SK-N-SH (cell line): Measurements from ENCODE around the gene NDEL1. TPM values are rescaled to one million over a fixed set of nuclear protein-coding genes. Genes with fewer than 3 reads are reported as not detected.

Source experiments
- CTCF ChIA-PET: fragments of 300-600, 350-600 bp; formaldehyde crosslinking; extraction: SDS; loops from one replicate; lab custom pipeline; 2021; lab: Yijun Ruan, JAX
- POLR2A ChIA-PET: fragments of 350-600 bp; sonication (Branson Sonifier 250); formaldehyde crosslinking; extraction: SDS; loops from one replicate; lab custom pipeline; 2020; ENCODE audit warnings: antibody characterized with exemption, inconsistent platforms; lab: Yijun Ruan, JAX
- DNase-seq: peaks from one replicate; pipeline ENCODE4 v3.0.0; 2012
- H2AFZ ChIP-seq: fragments of 200-600 bp; sonication (generic); 2 replicates; pipeline ENCODE4 v1.8.1; 2016; ENCODE audit warnings: antibody characterized with exemption, mild to moderate bottlenecking, low read depth
- H3F3A ChIP-seq: fragments of 200-600 bp; sonication (generic); replicated peaks from 2 replicates; pipeline ENCODE3; 2016; ENCODE audit warnings: antibody characterized with exemption, mild to moderate bottlenecking; ENCODE audit not compliant: insufficient read depth
- H3K27ac ChIP-seq, 2 experiments: fragments of 200-500 bp in 1 of 2; fragments of 200-600 bp in 1 of 2; sonication (Bioruptor generic) in 1 of 2; sonication (generic), shearing (Covaris generic) in 1 of 2; 2 replicates each; pipeline versions ENCODE4 v1.5.1 to v1.6.1; 2014 to 2016; ENCODE audit warnings: low read depth in 2 of 2, inconsistent platforms in 1 of 2, low read length in 1 of 2, mild to moderate bottlenecking in 1 of 2, mixed read lengths in 1 of 2
- H3K27me3 ChIP-seq: fragments of 200-600 bp; sonication (generic), shearing (Covaris generic); 2 replicates; pipeline ENCODE4 v1.6.1; 2016; ENCODE audit warnings: mixed run types; ENCODE audit not compliant: insufficient read depth
- H3K36me3 ChIP-seq, 2 experiments: fragments of 200-500 bp in 1 of 2; fragments of 200-600 bp in 1 of 2; sonication (Bioruptor generic) in 1 of 2; sonication (generic) in 1 of 2; replicated peaks in 1 of 2; 2 replicates each; pipeline versions ENCODE3 to v1.5.1; 2014 to 2016; ENCODE audit warnings: low read length in 1 of 2, mild to moderate bottlenecking in 1 of 2; ENCODE audit not compliant: insufficient read depth in 2 of 2, control insufficient read depth in 1 of 2
- H3K4me1 ChIP-seq, 2 experiments: fragments of 200-500 bp in 1 of 2; fragments of 200-600 bp in 1 of 2; sonication (Bioruptor generic) in 1 of 2; sonication (generic), shearing (Covaris generic) in 1 of 2; 2 replicates each; pipeline versions ENCODE4 v1.5.1 to v1.6.1; 2014 to 2016; ENCODE audit warnings: low read depth in 1 of 2, low read length in 1 of 2, mixed run types in 1 of 2; ENCODE audit not compliant: insufficient read depth in 2 of 2, control insufficient read depth in 1 of 2
- H3K4me2 ChIP-seq: fragments of 200-600 bp; sonication (generic), shearing (Covaris generic); 2 replicates; pipeline ENCODE4 v1.6.1; 2017; ENCODE audit warnings: mixed run types
- H3K4me3 ChIP-seq, 2 experiments: fragments of 200-500 bp in 1 of 2; fragments of 200-600 bp in 1 of 2; sonication (Bioruptor generic) in 1 of 2; sonication (generic), shearing (Covaris generic) in 1 of 2; 2 replicates each; pipeline versions ENCODE4 v1.5.1 to v1.8.1; 2014 to 2016; ENCODE audit warnings: low read depth in 2 of 2, inconsistent platforms in 1 of 2, low read length in 1 of 2, mild to moderate bottlenecking in 1 of 2, mixed read lengths in 1 of 2, moderate library complexity in 1 of 2
- H3K79me2 ChIP-seq: fragments of 200-600 bp; sonication (generic); 2 replicates; pipeline ENCODE4 v1.8.1; 2017; ENCODE audit warnings: mild to moderate bottlenecking; ENCODE audit not compliant: insufficient read depth
- H3K9ac ChIP-seq: fragments of 200-600 bp; sonication (generic); 2 replicates; pipeline ENCODE4 v1.6.1; 2017; ENCODE audit warnings: mixed run types
- H3K9me2 ChIP-seq: fragments of 200-600 bp; sonication (generic); 2 replicates; pipeline ENCODE4 v1.6.1; 2017; ENCODE audit warnings: mixed run types
- H3K9me3 ChIP-seq: fragments of 200-600 bp; sonication (generic); 2 replicates; pipeline ENCODE4 v1.6.1; 2017; ENCODE audit warnings: mixed run types, mild to moderate bottlenecking, moderate library complexity
- H4K20me1 ChIP-seq: fragments of 200-600 bp; sonication (generic); 2 replicates; pipeline ENCODE4 v1.6.1; 2017; ENCODE audit warnings: mild to moderate bottlenecking, mixed run types; ENCODE audit not compliant: insufficient read depth
- ELF1 ChIP-seq: IDR thresholded peaks from 2 replicates; pipeline ENCODE4 v1.4.0; 2012
- EP300 ChIP-seq, 2 experiments: IDR thresholded peaks; 2 replicates each; pipeline versions ENCODE4 v1.4.0 to v1.6.1; 2012; ENCODE audit warnings: borderline replicate concordance in 1 of 2, low read depth in 1 of 2, low read length in 1 of 2
- FOSL2 ChIP-seq: IDR thresholded peaks from 2 replicates; pipeline ENCODE4 v1.4.0; 2012; ENCODE audit warnings: low read depth, mild to moderate bottlenecking, moderate library complexity, borderline replicate concordance
- GATA2 ChIP-seq: sonication (generic); formaldehyde crosslinking; IDR thresholded peaks from 2 replicates; pipeline ENCODE4 v1.5.0; 2020; ENCODE audit warnings: mild to moderate bottlenecking, missing genetic modification reagents
- JUND ChIP-seq: IDR thresholded peaks from 2 replicates; pipeline ENCODE4 v1.4.0; 2012
- MXI1 ChIP-seq: IDR thresholded peaks from 2 replicates; pipeline ENCODE4 v1.6.1; 2012; ENCODE audit warnings: mild to moderate bottlenecking, low read depth, low read length, improper control_type of control experiment
- POLR2AphosphoS5 ChIP-seq: IDR thresholded peaks from 2 replicates; pipeline ENCODE4 v1.6.1; 2012; ENCODE audit warnings: low read depth, low read length
- RFX5 ChIP-seq: IDR thresholded peaks from 2 replicates; pipeline ENCODE4 v1.6.1; 2012; ENCODE audit warnings: mild to moderate bottlenecking, improper control_type of control experiment, low read length
- RXRA ChIP-seq: IDR thresholded peaks from 2 replicates; pipeline ENCODE4 v1.4.0; 2012; ENCODE audit warnings: low read depth, mild to moderate bottlenecking, borderline replicate concordance
- SIN3A ChIP-seq: IDR thresholded peaks from 2 replicates; pipeline ENCODE4 v1.6.1; 2012; ENCODE audit warnings: low read depth, mild to moderate bottlenecking, low read length, moderate library complexity, borderline replicate concordance
- TCF12 ChIP-seq: IDR thresholded peaks from 2 replicates; pipeline ENCODE4 v1.4.0; 2012
- YY1 ChIP-seq: IDR thresholded peaks from 2 replicates; pipeline ENCODE4 v1.4.0; 2012; ENCODE audit warnings: low read depth, mild to moderate bottlenecking
- WGBS: methylation state at CpG from one replicate; pipeline ENCODE4 v1.1.6; 2017; ENCODE audit warnings: low lambda C conversion rate; 5-methylcytosine and 5-hydroxymethylcytosine counted together
- polyA plus RNA-seq, 3 experiments: library from polyadenylated mRNA; depleted of rRNA; stranded (reverse); fragments of >200 nt; gene quantifications; 2 replicates each; pipeline ENCODE4 v1.2.3, GENCODE V29; 2012
- TF ChIP-seq, protein P1 (sequence below): IDR thresholded peaks from 2 replicates; pipeline ENCODE4 v1.4.0; 2012; ENCODE audit warnings: low read depth, borderline replicate concordance
- TF ChIP-seq, protein P2 (sequence below): IDR thresholded peaks from 2 replicates; pipeline ENCODE4 v1.6.1; 2012; ENCODE audit warnings: mild to moderate bottlenecking, low read depth, low read length, moderate library complexity
- TF ChIP-seq, protein P3 (sequence below): IDR thresholded peaks from 2 replicates; pipeline ENCODE4 v1.4.0; 2012; ENCODE audit warnings: low read depth, borderline replicate concordance

Gene NDEL1
- polyA plus RNA-seq, 1 of the 3 experiments (the other 2 are of a cell fraction) = 49.5 TPM

DNA sequence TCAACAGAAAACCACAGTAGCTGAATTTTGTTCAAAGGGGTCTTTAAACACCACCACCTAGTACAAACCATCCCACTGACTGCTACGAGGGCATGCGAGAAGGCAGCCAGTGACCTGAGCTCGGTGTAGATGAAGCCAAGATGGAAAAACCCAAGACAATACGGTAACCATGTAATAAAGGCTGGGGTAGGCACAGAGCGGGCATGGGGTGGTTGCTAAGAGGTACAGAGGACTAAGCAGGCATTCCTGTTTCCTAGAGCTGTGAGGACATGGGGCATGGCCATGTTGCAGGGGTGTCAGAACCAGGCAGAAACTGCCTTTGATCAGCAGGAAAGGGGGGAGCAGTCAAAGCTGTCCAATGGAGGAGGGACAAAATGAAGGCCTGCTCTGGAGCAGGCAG is 52.1 kb downstream of the NDEL1 start:
- no peak overlapping the region for H3K27ac ChIP-seq
- H2AFZ ChIP-seq = no peak overlapping the region
- no peaks in the 10 kb centered on the region for H4K20me1 ChIP-seq
- CTCF ChIA-PET = interaction anchor here (3.7 kb wide), 1 partner anchor 259 kb away, joined by 12 read pairs; no protein-coding TSS in a partner anchor
- H3K36me3 ChIP-seq = peaks cover 84 to 89% of the 10 kb centered on the region in 2 experiments
- no peak for DNase-seq
- no peak overlapping the region for H3K4me2 ChIP-seq
- peaks cover 18% of the 10 kb centered on the region for H3F3A ChIP-seq
- H3K9me2 ChIP-seq = no peaks in the 10 kb centered on the region
- TF ChIP-seq YY1 (no peak), RFX5 (no peak), MXI1 (no peak), GATA2 (CRISPR knock-in tag) (no peak), SIN3A (no peak)
- TF ChIP-seq, all 33 proteins: peak for 0
- WGBS = 98% methylated on average over 5 of the region's 5 CpGs
- Histone ChIP-seq H3K79me2 (no peaks in the 10 kb centered on the region), H3K4me1 (no peaks in the 10 kb centered on the region), H3K9ac (no peak overlapping the region), H3K9me3 (peaks cover 9% of the 10 kb centered on the region; the same call in 1 of the 2 replicates), H3K27me3 (no peaks in the 10 kb centered on the region), H3K4me3 (no peak overlapping the region)
- POLR2A ChIA-PET = no interaction called here

DNA sequence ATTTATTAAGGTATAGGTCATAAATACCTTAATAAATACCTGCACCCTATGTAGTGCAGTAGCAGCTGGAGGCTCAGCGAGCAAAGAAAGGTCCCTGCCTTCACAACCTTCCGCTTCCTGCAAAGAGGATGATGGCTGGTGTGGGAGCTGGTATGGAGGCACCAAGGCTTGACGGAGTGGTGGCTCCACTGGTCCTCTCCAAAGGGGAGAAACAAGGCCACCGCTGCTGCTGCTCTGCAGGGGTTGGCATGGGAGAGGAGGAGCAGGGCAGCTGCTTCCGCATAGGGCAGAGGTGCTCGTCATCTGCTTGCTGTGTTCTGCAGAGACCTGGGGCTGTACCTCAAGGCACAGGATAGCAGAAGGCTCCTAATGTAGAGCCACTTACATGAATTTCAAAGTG is 52.8 kb downstream of the NDEL1 start:
- no peaks in the 10 kb centered on the region for H3K27me3 ChIP-seq
- H2AFZ ChIP-seq = no peak overlapping the region
- H3K9ac ChIP-seq = no peak overlapping the region
- H3K79me2 ChIP-seq = no peaks in the 10 kb centered on the region
- POLR2A ChIA-PET = no interaction called here
- no peak for TF ChIP-seq JUND
- H3K4me1 ChIP-seq = no peaks in the 10 kb centered on the region
- no peaks in the 10 kb centered on the region for H4K20me1 ChIP-seq
- CTCF ChIA-PET = interaction anchor here (3.7 kb wide), 1 partner anchor 258 kb away, joined by 12 read pairs; no protein-coding TSS in a partner anchor
- peaks cover 18% of the 10 kb centered on the region for H3F3A ChIP-seq
- no peak for DNase-seq
- WGBS = 98% methylated on average over 6 of the region's 6 CpGs
- H3K27ac ChIP-seq = peak overlapping the region in 1 of 2 experiments; percentile 26; a peak in 2 of 4 replicates
- H3K4me2 ChIP-seq = no peak overlapping the region
- H3K9me2 ChIP-seq = no peaks in the 10 kb centered on the region
- H3K9me3 ChIP-seq = peaks cover 9% of the 10 kb centered on the region; the same call in 1 of the 2 replicates
- peaks cover 79 to 84% of the 10 kb centered on the region in 2 experiments for H3K36me3 ChIP-seq
- H3K4me3 ChIP-seq = no peak overlapping the region

DNA sequence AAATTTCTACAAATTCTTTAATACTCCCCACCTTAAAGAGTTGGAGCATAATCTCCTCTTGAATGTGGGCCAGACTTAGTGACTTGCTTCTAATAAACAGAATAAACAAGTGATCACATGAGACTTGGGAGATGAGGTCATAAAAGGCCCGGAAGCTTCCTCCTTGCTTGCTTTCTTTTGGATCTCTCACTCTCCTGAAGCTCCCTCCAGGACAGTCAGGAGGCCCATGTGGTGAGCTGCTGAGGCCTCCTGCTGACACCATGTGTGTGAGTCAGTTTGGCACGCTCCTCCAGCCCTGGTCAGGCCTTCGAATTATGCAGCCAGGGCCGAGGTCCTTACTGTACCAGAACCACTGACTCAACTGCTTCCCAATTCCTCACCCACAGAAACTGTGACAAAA is 53.2 kb downstream of the NDEL1 start:
- Histone ChIP-seq H3K4me1 (no peaks in the 10 kb centered on the region), H3K27ac (peak overlapping the region in 1 of 2 experiments; percentile 26; a peak in 2 of 4 replicates), H3K4me3 (no peak overlapping the region), H3K79me2 (no peaks in the 10 kb centered on the region), H3K36me3 (peaks cover 79 to 80% of the 10 kb centered on the region in 2 experiments), H4K20me1 (no peaks in the 10 kb centered on the region), H3K9me3 (peaks cover 9% of the 10 kb centered on the region; the same call in 1 of the 2 replicates), H3K27me3 (no peaks in the 10 kb centered on the region), H2AFZ (no peak overlapping the region), H3F3A (peaks cover 18% of the 10 kb centered on the region), H3K4me2 (no peak overlapping the region), H3K9me2 (no peaks in the 10 kb centered on the region), H3K9ac (no peak overlapping the region)
- ChIA-PET POLR2A (no interaction called here), CTCF (interaction anchor here (3.7 kb wide), 1 partner anchor 258 kb away, joined by 12 read pairs; no protein-coding TSS in a partner anchor)
- no peak for DNase-seq
- WGBS = 78% methylated on average over 4 of the region's 4 CpGs
- TF ChIP-seq, protein P1, sequence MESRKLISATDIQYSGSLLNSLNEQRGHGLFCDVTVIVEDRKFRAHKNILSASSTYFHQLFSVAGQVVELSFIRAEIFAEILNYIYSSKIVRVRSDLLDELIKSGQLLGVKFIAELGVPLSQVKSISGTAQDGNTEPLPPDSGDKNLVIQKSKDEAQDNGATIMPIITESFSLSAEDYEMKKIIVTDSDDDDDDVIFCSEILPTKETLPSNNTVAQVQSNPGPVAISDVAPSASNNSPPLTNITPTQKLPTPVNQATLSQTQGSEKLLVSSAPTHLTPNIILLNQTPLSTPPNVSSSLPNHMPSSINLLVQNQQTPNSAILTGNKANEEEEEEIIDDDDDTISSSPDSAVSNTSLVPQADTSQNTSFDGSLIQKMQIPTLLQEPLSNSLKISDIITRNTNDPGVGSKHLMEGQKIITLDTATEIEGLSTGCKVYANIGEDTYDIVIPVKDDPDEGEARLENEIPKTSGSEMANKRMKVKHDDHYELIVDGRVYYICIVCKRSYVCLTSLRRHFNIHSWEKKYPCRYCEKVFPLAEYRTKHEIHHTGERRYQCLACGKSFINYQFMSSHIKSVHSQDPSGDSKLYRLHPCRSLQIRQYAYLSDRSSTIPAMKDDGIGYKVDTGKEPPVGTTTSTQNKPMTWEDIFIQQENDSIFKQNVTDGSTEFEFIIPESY = no peak
- TF ChIP-seq, protein P2, sequence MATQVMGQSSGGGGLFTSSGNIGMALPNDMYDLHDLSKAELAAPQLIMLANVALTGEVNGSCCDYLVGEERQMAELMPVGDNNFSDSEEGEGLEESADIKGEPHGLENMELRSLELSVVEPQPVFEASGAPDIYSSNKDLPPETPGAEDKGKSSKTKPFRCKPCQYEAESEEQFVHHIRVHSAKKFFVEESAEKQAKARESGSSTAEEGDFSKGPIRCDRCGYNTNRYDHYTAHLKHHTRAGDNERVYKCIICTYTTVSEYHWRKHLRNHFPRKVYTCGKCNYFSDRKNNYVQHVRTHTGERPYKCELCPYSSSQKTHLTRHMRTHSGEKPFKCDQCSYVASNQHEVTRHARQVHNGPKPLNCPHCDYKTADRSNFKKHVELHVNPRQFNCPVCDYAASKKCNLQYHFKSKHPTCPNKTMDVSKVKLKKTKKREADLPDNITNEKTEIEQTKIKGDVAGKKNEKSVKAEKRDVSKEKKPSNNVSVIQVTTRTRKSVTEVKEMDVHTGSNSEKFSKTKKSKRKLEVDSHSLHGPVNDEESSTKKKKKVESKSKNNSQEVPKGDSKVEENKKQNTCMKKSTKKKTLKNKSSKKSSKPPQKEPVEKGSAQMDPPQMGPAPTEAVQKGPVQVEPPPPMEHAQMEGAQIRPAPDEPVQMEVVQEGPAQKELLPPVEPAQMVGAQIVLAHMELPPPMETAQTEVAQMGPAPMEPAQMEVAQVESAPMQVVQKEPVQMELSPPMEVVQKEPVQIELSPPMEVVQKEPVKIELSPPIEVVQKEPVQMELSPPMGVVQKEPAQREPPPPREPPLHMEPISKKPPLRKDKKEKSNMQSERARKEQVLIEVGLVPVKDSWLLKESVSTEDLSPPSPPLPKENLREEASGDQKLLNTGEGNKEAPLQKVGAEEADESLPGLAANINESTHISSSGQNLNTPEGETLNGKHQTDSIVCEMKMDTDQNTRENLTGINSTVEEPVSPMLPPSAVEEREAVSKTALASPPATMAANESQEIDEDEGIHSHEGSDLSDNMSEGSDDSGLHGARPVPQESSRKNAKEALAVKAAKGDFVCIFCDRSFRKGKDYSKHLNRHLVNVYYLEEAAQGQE = no peak
- no peak for TF ChIP-seq RXRA
- no peak for TF ChIP-seq JUND
- TF ChIP-seq MXI1 = no peak
- TF ChIP-seq, protein P3, sequence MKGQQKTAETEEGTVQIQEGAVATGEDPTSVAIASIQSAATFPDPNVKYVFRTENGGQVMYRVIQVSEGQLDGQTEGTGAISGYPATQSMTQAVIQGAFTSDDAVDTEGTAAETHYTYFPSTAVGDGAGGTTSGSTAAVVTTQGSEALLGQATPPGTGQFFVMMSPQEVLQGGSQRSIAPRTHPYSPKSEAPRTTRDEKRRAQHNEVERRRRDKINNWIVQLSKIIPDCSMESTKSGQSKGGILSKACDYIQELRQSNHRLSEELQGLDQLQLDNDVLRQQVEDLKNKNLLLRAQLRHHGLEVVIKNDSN = 0 out of 2 replicates have a peak, but pooled peaks have one; percentile 16
- no peak for TF ChIP-seq EP300 (IDR thresholded peaks at IDR 0.05; ENCODE audit: borderline replicate concordance in 1 of 2, low read depth in 1 of 2, low read length in 1 of 2)
- TF ChIP-seq FOSL2 = peak; percentile 37; the same call in 1 of the 2 replicates
- peak; percentile 27; the same call in 1 of the 2 replicates for TF ChIP-seq TCF12
- no peak for TF ChIP-seq POLR2AphosphoS5
- no peak for TF ChIP-seq ELF1
